Kidney capillary endothelial cell (primary cell): Measurements from ENCODE around the gene RTN4RL2.

Experiments
- DNase-seq: peaks from one replicate; pipeline ENCODE4 v3.0.0-alpha.2; 2018; ENCODE audit warnings: low spot score

Gene RTN4RL2

GRCh38 chr11:57481915-57482781, 21.8 kb downstream of the RTN4RL2 start:
- no peak for DNase-seq

- DNase-seq = no peak
Measured at GRCh38 chr11:57482782-57483561, 22.6 kb downstream of the RTN4RL2 start.

DNA sequence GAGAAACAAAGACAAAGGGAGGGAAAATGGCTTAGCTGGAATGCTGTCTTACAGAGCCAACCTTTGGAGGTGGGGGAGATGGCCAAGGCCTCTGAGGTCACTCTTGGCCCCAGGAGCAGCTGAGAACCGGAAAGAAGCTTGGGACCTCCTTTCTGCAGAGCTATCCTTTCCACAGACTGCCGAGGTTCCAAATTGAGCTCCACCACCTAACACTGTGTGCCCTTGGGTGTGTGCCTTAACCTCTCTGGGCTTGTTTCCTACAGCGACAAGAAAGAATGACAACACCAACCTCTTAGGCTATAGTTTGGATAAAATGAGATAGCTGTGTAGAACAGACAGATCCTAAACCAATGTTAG, 23.2 kb downstream of the RTN4RL2 start:
- no peak for DNase-seq

DNA sequence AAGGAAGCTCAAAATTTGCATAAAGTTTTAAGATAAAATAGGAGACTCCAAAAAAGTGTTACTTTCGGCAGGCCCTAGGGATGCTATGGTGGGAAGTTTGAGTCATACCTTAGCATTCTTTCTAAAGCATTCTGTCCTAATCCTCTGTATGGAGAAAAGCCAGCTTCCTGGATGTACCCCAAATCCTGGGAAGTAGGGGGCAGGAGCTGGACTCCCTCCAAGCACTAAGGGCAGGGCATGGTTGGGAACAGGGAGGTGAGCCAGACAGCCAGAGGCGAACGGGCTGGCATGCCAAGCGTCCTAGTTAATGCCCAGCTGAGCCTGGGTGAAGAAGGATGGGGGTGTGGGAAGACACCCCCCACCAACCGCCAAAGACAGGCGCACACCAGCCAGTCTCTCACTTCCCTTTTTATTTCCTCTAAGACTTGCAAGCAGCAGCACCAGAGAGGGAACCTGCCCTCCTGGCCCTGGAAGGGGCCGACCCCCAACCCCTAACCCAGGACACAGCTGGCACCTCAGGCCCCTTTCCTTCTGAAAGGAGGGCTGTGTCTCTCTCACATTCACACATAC, 23.9 kb downstream of the RTN4RL2 start:
- DNase-seq = no peak

DNA sequence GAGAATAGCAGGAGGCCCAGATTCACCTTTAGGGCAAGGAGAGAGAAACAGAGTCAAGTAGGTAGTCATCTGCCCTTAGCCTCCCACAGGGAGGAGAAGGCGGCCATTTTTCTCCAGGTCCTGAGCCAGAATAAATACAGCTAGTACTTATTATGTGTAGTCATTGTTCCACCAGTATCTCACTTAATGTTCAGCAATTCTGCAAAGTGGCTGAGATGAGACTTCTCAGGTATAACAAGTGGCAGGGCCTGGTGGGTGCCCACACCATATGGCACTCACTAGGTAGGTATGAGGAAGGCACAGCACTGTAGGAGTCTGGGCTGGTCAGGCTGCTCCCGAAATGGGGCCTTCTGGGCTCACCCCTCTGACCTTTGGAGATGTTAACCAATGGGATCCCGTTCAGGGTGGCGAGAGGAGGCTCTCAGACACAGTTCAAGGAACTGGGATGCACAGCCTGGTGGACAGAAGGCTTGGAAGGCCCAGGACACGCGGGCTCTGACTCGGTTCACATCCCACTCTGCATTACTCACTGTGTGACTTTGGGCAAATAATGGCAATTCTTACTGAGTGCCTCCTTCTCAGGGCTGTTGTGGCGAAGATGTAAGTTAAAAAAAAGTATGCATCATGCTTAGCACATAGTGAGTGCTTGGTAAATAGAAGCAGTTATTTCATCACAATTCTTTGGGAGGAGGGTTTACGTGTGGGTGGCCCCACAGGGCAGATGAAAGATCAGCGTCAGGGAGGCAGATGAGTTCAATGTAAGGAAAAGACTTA, 25.1 kb downstream of the RTN4RL2 start:
- DNase-seq = no peak

DNA sequence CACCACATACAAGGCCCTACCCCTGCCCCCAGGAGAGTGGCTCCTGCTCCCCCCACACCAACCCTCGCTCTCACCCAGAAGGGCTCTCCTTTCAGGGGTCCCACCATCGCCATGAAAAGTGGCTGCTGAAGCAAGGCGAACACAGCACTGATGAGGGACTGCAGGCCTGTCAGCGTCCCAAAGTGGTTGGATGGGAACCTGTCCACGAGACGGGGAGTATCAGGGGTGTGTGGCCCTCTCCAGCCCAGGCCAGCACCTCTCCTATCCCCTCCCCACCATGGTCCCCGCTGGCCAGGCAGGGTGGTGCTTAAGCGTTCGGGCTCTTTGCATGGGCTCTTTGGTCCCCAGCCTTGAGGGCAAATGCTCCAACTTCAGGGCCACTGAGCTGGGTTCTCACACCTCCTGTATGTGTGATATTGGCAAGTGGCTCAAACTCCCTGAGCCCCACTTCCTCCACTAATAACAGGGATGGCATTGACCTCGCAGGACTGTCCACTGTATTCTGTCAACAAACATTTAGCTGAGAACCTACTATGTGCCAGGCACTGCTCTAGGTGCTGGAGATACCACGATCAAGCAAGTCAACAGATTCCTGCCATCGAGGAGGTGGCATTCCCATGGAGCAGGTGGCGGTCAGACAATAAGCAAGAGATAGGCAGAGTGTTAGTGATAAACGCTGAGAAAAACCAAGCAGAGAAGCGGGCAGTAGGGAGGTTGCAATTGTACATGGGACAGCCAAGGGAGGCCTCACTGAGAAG, 26.9 kb downstream of the RTN4RL2 start:
- DNase-seq = no peak

DNA sequence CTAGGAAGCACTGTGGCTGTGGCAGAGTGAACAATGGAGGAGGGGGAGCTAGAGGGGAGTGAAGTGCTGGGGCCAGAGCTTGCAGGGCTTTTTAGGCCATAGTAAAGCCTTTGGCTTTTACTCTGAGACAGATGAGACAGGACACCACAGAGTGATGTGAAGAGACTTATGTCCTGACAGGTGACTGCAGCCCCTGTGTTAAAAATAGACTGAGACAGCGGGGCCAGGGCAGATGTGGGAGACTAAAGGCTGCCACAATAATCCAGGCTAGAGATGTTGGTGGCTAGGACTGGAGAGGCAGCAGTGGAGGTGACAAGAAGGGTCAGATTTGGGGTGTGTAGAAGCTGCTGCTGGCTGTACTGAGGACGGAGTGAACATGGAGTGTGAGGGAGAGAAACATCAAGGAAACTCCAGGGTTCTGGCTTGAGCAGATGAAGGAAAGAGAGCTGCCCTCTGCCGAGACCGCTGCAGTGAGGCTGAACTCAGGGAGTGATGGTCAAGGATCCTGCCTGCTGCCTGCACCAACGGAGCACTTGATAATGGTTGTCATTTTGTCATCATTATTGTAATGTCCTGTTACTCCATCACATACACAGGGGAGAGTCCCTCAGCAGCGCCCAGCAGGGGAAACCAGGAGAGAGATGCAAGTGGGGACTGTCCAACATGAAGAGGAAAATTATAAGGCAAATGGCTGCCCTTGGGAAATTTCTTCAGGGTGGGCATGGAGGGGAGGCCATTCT, 27.8 kb downstream of the RTN4RL2 start:
- no peak for DNase-seq

DNA sequence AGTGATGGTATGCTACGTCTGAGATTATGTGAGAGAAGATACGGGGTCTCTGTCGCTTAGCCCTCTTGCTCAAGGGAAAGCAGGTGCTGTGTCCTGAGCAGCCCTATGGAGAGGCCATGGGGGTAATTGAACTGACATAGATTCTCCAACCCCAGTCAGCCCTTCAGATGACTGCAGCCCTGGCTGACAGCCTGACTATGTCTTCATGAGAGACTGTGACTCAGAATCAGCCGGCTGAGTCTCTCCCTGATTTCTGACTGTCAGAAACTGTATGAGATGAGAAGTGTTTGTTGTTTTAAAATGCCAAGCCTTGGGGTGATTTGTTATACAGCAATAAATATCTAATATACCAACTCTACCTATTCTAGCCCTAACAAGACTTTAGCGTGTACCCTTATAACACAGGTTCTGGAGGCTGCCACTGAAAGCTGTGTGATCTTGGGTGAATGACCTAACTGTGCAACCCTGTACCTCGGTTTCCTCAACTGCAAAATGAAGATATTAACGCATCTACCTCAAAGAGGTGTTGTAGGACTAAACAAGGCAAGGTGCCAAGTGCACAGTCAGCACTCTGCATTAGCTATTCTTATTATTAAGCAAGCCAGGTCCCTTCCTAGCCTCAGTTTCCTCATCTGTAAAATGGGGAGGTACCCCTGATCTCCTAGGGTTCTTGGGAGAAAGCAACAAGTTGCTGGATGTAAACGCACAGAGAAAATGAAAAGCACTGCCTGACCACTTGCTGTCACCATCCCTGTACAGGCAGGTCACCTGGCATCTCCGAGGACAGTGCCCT, 30.3 kb downstream of the RTN4RL2 start:
- DNase-seq = no peak

GRCh38 chr11:57491371-57492061, 31.2 kb downstream of the RTN4RL2 start:
- DNase-seq = no peak

- no peak for DNase-seq
Measured at GRCh38 chr11:57493507-57494503, 33.5 kb downstream of the RTN4RL2 start.

DNA sequence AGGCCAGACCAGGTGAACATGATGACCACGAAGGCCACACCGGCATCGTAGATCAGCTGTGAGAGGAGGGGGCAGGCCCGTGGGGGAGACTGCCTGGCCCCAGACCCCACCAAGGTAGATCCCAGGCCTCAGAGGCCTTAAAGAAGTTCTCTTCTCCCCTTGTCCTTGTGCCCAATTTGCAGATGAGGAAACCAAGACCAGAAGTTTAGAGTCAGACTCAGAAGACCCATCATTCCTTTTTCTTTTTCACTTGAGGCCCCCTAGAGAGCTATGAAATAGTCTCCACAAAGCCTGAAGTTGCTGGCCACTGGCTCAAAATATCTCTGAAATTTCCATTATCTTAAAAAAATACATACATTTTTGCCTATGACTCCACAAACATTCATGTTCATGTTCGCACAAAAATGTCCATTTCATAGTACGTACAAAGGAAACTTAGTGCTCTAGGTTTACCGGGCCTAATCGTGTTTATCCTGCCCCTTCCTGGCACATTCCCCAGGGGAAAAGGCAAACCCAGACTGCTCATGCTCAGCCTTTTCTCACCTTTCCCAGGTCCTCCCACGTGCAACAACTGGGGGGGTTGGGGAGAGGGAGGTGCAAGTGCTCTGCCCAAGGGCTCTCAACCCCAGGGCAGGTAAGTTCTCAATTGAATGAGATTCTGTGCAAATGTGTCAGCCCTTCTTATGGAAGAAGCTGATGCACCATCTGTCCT, 35.9 kb downstream of the RTN4RL2 start:
- no peak for DNase-seq

- DNase-seq = no peak
Measured at GRCh38 chr11:57497303-57498247, 37.2 kb downstream of the RTN4RL2 start.

- DNase-seq = no peak
Measured at GRCh38 chr11:57498540-57498939, 38.2 kb downstream of the RTN4RL2 start.

- DNase-seq = peak; percentile 83
Measured at GRCh38 chr11:57499413-57499982, 39.2 kb downstream of the RTN4RL2 start.

- DNase-seq = no peak
Measured at GRCh38 chr11:57499983-57500461, 39.7 kb downstream of the RTN4RL2 start.

GRCh38 chr11:57500515-57500914, 40.2 kb downstream of the RTN4RL2 start:
- no peak for DNase-seq
